Measurements from ENCODE around the gene TIMP2.

TIMP2 gene

GRCh38 chr17:78834571-78834970, 90.6 kb downstream of the TIMP2 start:
- Histone ChIP-seq H3K9ac (ENCODE audit: low read length) (no peak overlapping the region), H3K27me3 (ENCODE audit: low read depth, low read length) (no peaks in the 10 kb centered on the region), H3K4me1 (ENCODE audit: low read length) (peaks cover 10% of the 10 kb centered on the region), H3K36me3 (replicated peaks; ENCODE audit: low read depth, low read length) (peaks cover 61% of the 10 kb centered on the region), H3K9me3 (ENCODE audit: insufficient read depth, low read length) (no peaks in the 10 kb centered on the region), H2AFZ (ENCODE audit: low read depth, low read length) (no peak overlapping the region), H4K20me1 (ENCODE audit: insufficient read depth, low read length) (peaks cover 30% of the 10 kb centered on the region), H3K27ac (ENCODE audit: low read length) (no peak overlapping the region), H3K4me2 (ENCODE audit: low read length) (no peak overlapping the region), H3K79me2 (ENCODE audit: low read length) (peaks cover 82% of the 10 kb centered on the region), H3K4me3 (ENCODE audit: low read length) (no peak overlapping the region)
- TF ChIP-seq CTCF (IDR thresholded peaks at IDR 0.05; ENCODE audit: low read depth, low read length) (no peak), EZH2phosphoT487 (IDR thresholded peaks at IDR 0.05; ENCODE audit: low read depth) (no peak)

GRCh38 chr17:78832541-78832810, 92.7 kb downstream of the TIMP2 start:
- H2AFZ ChIP-seq (ENCODE audit: low read depth, low read length), result no peak overlapping the region
- H3K27me3 ChIP-seq (ENCODE audit: low read depth, low read length), result no peaks in the 10 kb centered on the region
- TF ChIP-seq EZH2phosphoT487 (IDR thresholded peaks at IDR 0.05; ENCODE audit: low read depth), result no peak
- TF ChIP-seq CTCF (IDR thresholded peaks at IDR 0.05; ENCODE audit: low read depth, low read length), result no peak
- H4K20me1 ChIP-seq (ENCODE audit: insufficient read depth, low read length), result peaks cover 13% of the 10 kb centered on the region; the same call in 1 of the 2 replicates
- H3K4me1 ChIP-seq (ENCODE audit: low read length), result peaks cover 7% of the 10 kb centered on the region
- no peak overlapping the region for H3K4me2 ChIP-seq (ENCODE audit: low read length)
- no peak overlapping the region for H3K9ac ChIP-seq (ENCODE audit: low read length)
- peaks cover 71% of the 10 kb centered on the region for H3K36me3 ChIP-seq (replicated peaks; ENCODE audit: low read depth, low read length)
- peaks cover 77% of the 10 kb centered on the region for H3K79me2 ChIP-seq (ENCODE audit: low read length)
- no peaks in the 10 kb centered on the region for H3K9me3 ChIP-seq (ENCODE audit: insufficient read depth, low read length)
- no peak overlapping the region for H3K4me3 ChIP-seq (ENCODE audit: low read length)
- H3K27ac ChIP-seq (ENCODE audit: low read length), result no peak overlapping the region

- Histone ChIP-seq H3K4me1 (ENCODE audit: low read length) (peaks cover 11% of the 10 kb centered on the region), H3K4me2 (ENCODE audit: low read length) (no peak overlapping the region), H3K27ac (ENCODE audit: low read length) (no peak overlapping the region), H2AFZ (ENCODE audit: low read depth, low read length) (no peak overlapping the region), H3K4me3 (ENCODE audit: low read length) (no peak overlapping the region), H3K27me3 (ENCODE audit: low read depth, low read length) (no peaks in the 10 kb centered on the region), H3K9me3 (ENCODE audit: insufficient read depth, low read length) (no peaks in the 10 kb centered on the region), H4K20me1 (ENCODE audit: insufficient read depth, low read length) (peaks cover 9% of the 10 kb centered on the region; the same call in 1 of the 2 replicates), H3K36me3 (replicated peaks; ENCODE audit: low read depth, low read length) (peaks cover 70% of the 10 kb centered on the region), H3K79me2 (ENCODE audit: low read length) (peaks cover 72% of the 10 kb centered on the region), H3K9ac (ENCODE audit: low read length) (no peak overlapping the region)
- TF ChIP-seq EZH2phosphoT487 (IDR thresholded peaks at IDR 0.05; ENCODE audit: low read depth), result no peak
- TF ChIP-seq CTCF (IDR thresholded peaks at IDR 0.05; ENCODE audit: low read depth, low read length), result no peak
Measured at GRCh38 chr17:78831688-78832540, 93.3 kb downstream of the TIMP2 start.

DNA sequence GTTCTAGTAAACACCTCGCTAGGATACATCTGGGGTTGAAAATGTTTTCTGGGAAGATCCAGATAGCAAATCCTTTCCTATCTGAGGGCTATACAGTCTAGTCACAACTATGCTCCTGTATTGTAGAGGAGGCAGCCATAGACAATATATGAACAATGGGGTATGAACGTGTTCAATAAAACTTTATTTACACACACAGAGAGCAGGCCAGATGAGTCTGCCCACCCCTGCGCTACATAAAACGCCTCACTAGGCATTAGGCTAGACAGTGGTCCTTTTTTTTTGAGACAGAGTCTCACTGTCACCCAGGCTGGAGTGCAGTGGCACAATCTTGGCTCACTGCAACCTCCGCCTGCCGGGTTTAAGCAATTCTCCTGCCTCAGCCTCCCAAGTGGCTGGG, 95.7 kb downstream of the TIMP2 start:
- H3K79me2 ChIP-seq (ENCODE audit: low read length), result peaks cover 71% of the 10 kb centered on the region

More for the DNA sequence above, 95.7 kb downstream of the TIMP2 start:
- Histone ChIP-seq H3K4me3 (ENCODE audit: low read length) (no peak overlapping the region), H3K9ac (ENCODE audit: low read length) (no peak overlapping the region), H3K27ac (ENCODE audit: low read length) (no peak overlapping the region), H4K20me1 (ENCODE audit: insufficient read depth, low read length) (peaks cover 3% of the 10 kb centered on the region; the same call in 1 of the 2 replicates), H3K9me3 (ENCODE audit: insufficient read depth, low read length) (no peaks in the 10 kb centered on the region), H3K4me2 (ENCODE audit: low read length) (no peak overlapping the region), H3K27me3 (ENCODE audit: low read depth, low read length) (no peaks in the 10 kb centered on the region), H3K36me3 (replicated peaks; ENCODE audit: low read depth, low read length) (peaks cover 73% of the 10 kb centered on the region), H3K4me1 (ENCODE audit: low read length) (peaks cover 11% of the 10 kb centered on the region), H2AFZ (ENCODE audit: low read depth, low read length) (no peak overlapping the region)
- no peak for TF ChIP-seq EZH2phosphoT487 (IDR thresholded peaks at IDR 0.05; ENCODE audit: low read depth)
- TF ChIP-seq CTCF (IDR thresholded peaks at IDR 0.05; ENCODE audit: low read depth, low read length), result no peak

Data from OCI-LY3 (cell line).